Cardiac septum (tissue), 1 donor: ENCODE data around the gene PHF19. TPM values are rescaled to one million over a fixed set of nuclear protein-coding genes. Genes with fewer than 3 reads are reported as not detected.

Experiments
- DNase-seq: peaks from one replicate; pipeline ENCODE4 v3.0.0-alpha.2; 2020; ENCODE audit warnings: low spot score
- intact Hi-C: fragments of 100-400 bp; cut with DNase I; formaldehyde crosslinking; loops from one replicate; pipeline ENCODE4 v1.14.0; 2022
- total RNA-seq: library from RNA; stranded (reverse); fragmentation: NEBNext Ultra II Directional; extraction: Animal tissue kit (Norgen Biotek cat#: 25700); gene quantifications from one replicate; pipeline ENCODE4 v1.2.1, GENCODE V29; 2021
- donor health status: DM: no; HTN: no; CAD: no.

The PHF19 gene
- total RNA-seq, 1 donor from 2014 or later = 15.3 TPM

DNA sequence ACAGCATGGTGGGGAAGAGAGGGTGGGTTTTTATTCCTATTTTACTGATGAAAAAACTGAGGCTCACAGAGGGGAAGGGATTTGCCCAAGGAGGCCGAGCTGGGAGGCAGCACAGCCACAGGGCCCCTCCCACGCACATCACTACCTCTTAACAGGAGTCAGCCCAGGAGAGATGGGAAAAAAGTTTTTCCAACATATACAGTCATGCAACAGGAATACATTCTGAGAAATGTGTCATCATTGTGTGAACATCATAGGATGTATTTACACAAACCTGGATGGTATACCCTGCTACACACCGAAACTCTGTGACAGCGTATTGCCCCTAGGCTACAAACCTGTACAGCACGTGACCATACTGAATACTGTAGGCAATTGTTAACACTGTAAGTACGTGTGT lies 38.0 kb upstream of the PHF19 start:
- intact Hi-C loops = no loop called here
- DNase-seq = no peak

DNA sequence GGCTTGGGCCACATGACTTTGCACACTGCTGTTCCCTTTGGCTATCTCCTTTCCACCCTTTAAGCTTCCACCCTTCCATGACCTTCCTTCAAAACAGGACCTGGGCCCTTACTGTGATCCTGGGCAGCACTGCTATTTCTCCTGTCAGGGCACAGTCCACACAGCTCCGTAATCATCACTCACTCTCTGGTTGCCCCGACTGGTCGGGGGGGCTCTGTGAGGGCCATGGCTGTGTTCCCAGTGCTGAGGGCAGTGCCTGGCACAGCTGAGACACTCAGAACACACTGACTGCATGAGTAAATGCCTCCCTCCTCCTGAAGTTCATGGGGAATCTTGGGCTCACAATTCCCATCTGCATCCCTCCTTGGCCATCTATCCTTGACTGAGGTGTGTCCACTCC lies 37.4 kb upstream of the PHF19 start:
- no peak for DNase-seq
- intact Hi-C loops = no loop called here

GRCh38 chr9:120913647-120914264 lies 36.8 kb upstream of the PHF19 start:
- no peak for DNase-seq
- intact Hi-C loops = no loop called here

DNA sequence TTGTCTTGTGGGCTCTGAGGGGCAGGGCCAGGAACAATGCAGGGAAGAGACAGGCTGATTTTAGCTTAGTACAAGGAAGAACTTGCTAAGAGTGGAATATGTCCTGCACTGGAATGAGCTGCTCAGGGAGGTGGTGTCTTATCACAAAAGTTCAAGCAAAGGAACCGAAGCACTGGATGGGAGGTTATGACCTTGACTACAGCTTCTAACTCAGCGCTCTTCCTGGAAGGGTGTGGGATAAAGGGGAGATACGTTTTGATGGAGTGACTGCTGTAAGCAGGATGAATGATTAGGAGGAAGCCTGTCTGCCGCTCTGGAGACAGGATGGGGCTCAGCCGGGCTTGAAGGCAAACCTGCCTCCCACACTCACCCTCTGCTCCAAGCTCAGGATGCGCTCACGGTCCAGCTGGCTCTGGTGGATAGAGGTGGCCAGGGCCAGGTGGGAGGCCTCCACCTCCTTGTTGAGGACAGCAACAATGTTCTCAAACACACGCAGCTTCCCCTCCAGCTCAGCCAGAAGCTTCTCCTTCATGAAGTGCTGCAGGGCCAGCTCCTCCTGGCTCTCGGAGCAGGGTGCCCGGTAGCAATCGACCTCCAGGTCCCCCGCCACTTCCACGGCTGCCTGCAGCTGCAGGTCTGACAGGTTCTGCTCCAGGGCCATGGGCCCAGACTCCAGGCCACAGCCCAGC lies 36.1 kb upstream of the PHF19 start:
- intact Hi-C loops = no loop called here

GRCh38 chr9:120911295-120911837 lies 34.4 kb upstream of the PHF19 start:
- no peak for DNase-seq
- intact Hi-C loops = no loop called here

More for the DNA sequence above, 36.1 kb upstream of the PHF19 start:
- no peak for DNase-seq

DNA sequence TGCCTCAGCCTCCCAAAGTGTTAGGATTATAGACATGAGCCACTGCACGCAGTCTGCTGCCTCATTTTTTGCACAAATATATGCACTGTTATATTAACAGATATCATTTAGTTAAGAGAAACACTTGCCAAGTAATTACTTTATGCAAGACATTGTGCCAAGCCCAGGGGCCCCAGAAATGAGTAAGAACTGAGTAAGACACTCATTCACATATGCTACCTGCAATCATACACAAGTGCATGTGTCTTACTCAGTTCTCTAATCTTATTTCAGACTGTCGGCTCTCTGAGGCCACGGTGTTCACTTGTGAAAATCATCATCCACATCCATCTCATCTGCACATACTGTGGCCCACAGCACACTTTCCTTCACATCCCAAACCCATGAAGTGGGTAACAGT lies 33.7 kb upstream of the PHF19 start:
- intact Hi-C loops = no loop called here
- DNase-seq = no peak

- intact Hi-C loops = no loop called here
- DNase-seq = no peak
These were observed 32.9 kb upstream of the PHF19 start for GRCh38 chr9:120909904-120910303.

GRCh38 chr9:120905315-120906164 lies 28.6 kb upstream of the PHF19 start:
- intact Hi-C loops = no loop called here
- no peak for DNase-seq

DNA sequence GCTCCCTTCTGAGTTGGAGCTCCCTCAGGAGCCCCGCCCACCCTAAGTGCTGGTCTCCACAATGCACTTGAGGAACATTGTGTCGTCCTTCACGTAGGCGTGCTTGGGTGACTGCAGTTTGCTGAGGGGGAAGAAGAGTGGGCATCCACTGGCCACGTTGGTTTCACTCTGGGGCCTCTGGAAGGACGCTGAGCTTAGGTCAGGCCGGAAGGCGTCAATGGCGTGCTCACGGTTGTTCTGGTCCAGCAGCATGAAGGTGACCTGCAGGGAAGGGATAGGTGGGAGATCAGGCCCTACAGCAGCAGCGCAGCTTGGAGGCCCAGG lies 28.0 kb upstream of the PHF19 start:
- DNase-seq = no peak

DNA sequence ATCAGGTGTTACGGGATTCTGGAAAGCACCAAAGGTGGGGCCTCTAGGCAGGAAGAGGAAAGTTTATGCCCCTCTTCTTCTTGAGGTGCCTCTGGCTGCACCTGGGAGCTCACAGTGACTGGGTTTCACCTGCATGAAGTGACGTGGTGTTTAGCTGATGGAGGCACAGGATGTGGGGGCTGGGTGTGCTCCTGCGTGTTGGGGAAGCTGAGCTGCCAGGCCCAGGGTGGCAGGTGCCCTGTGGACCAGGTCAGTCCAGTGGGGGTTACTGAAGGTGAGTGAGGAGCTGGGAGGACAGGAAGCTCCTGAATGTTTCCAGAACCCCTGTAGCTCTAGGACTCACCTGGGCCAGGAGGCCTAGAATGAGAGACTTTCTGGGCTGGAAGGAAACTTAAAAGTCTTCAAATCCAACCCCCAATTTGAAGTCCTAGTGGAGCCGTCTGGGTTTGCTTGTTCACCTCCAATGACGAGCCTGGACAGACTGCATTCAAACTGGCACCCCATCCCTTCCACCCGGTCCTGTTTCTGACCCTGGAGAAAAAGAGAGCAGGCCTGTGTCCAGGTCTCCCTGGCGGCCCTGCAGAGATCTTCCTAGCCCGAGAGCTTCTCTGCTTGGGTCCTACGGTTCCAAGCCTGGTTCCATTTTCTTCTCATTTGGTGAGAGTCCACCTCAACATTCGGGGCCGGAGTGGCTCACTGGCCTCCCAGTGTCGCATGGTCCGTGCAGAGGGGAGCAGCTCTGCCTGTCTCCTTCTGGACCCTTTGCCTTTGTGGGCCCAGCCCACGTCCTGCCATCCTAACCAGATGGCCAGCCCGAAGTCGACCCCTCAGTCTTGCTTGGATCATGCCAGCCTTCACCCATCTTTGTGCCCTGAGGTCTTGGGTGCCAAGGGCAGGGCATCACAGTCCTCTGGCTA lies 27.3 kb upstream of the PHF19 start:
- DNase-seq = no peak
- intact Hi-C loops = no loop called here

More for the DNA sequence above, 28.0 kb upstream of the PHF19 start:
- intact Hi-C loops = no loop called here

DNA sequence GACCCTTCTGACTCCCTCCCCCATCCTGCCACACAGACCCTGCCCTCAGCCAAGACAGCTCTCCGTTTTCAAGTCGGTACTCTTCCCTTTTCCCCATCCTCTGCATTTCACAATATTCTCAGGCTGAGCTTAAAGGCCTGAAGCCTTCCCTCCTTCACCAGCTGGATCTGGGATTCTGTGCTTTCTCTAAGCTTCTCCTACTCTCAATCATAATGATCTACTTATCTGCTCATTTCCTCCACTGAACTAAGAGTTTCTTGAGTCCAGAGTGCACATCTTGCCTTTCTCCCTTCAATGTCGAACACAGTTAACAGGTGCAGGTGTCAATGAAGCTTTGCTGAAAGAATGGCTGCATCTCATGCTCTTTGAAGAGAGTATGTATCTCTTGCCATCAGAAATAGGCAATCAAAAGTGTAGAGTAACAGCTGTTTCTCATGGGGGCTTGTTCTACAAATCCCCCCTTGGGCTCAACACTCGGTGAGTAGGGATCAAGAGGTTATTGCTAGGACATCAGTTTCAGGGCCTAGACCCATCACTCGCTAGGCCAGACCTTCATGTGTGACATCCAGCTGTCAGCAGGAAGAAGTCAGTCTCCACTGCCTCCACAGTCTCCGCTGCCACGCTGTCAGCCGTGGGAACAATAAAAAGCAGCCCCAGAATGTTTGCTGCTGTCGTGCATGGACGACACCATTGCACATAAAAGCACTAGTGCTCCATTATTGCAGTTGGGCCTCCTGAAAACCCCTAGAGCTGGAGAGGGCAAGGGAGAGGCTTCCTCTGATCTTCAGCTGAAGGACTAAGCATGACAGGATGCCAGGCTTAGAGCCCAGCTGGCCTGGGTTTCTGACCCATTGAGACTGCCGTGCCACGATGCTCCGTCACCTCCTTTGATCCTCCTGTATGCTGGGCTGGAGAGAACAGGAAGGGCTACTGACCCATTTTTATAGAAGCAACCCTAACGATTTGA lies 25.9 kb upstream of the PHF19 start:
- intact Hi-C loops = no loop called here
- no peak for DNase-seq

DNA sequence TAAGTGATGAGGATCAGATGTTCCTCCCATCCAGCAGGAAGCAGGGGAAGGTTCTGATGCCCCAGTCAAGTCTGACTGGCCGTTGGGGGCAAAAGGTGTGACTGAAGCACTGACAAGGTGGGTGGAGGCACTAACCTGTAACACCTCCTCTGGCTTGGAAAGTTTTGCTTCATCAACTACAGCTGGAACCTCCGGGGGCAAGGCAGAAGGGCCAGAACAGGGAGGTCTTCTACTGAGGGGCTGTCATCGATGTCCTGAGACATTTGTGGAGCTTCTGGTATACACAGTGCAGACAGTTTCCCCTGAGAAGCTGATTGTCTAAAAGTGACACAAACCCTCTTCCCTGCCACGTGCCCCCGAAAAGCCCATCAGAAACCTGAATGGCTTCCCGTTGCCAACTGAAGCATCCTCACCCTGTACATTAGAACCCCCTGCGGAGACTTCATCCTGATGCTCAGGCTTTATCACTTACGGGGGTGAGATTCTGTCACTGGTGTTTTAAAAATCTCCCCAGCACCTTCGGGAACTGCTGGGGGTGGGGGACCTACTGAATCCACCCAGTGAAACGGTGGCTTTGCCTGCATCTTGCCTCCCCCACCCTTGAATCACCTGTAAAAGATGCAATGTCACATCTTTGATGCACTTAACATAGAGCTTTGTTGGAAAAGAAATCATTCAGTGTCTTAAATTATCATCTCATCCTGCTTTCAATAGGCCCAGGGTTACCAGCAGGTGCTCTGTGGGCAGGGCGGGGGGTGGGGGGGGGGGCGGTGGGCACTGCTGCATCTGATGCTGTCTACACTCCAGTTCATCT lies 25.0 kb upstream of the PHF19 start:
- no peak for DNase-seq
- intact Hi-C loops = no loop called here

- DNase-seq = no peak
- intact Hi-C loops = no loop called here
These were observed 23.8 kb upstream of the PHF19 start for GRCh38 chr9:120900824-120901223.

GRCh38 chr9:120899490-120900068 lies 22.6 kb upstream of the PHF19 start:
- no peak for DNase-seq
- intact Hi-C loops = no loop called here

DNA sequence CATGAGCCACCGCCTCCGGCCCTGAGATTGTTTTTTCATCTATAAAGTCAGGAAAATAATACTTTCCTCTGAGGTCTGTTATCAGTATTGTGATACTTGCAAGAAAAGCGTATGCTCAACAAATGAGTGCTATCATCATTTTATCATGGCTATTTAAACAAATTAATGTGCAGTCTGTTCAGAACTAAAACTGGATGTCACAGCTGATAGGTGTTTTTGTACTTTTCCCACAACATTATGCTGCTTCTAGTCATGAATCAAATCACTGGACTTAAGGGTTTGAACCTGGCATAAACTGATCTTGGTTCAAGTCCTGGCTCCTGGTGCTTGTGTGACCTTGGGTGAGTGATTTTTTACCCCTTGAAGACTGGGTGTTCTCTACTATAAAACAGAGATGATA lies 21.4 kb upstream of the PHF19 start:
- intact Hi-C loops = no loop called here
- no peak for DNase-seq

- no peak for DNase-seq
- intact Hi-C loops = no loop called here
These were observed 19.0 kb upstream of the PHF19 start for GRCh38 chr9:120895951-120896350.
